NCI-H774 (cell line): ENCODE data around the gene APOBEC4.
A peak's percentile ranks its signal among the peaks of the same experiment; 100 is the strongest.

Experiments
- DNase-seq: peaks from one replicate; lab custom pipeline; 2025; lab: John Stamatoyannopoulos, UW

APOBEC4 gene

DNA sequence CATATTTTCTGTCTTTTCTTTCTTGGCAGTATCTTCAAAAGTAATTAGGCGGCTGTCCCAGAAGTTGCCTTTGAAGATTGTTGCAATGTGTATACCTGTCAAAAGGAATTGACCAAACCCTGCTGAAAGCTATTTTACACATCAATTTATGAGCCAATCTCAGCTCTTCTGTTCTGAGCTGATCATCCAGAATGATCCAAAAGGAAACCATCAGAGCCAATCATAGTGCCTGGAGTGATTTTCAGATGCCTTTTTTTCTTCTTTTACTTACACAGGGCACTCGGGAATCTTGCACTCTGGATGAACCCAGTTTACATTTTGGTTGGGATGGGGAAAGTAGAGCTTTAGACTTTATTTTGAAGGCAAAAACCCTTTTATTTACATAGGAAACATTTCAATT lies 21.8 kb upstream of the APOBEC4 start:
- no peak for DNase-seq

DNA sequence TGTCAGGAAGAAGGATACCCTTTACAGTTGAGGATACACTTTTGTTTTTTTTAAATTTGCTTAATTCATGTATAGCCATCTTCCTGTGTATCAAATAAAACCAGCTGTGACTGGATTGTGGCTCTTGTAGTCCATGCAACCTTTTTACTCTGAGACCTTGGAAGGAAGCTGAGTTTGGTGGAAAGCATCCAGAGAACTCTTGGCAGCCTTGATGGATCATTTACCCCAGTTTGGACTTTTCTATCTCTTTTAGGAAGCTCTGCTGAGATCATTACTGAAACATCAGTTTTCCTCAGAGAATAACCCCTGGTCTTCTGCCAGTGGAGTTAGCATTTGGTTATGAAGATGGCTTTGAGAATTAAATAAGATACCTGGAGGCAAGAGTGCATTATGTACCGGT lies 21.2 kb upstream of the APOBEC4 start:
- no peak for DNase-seq

DNA sequence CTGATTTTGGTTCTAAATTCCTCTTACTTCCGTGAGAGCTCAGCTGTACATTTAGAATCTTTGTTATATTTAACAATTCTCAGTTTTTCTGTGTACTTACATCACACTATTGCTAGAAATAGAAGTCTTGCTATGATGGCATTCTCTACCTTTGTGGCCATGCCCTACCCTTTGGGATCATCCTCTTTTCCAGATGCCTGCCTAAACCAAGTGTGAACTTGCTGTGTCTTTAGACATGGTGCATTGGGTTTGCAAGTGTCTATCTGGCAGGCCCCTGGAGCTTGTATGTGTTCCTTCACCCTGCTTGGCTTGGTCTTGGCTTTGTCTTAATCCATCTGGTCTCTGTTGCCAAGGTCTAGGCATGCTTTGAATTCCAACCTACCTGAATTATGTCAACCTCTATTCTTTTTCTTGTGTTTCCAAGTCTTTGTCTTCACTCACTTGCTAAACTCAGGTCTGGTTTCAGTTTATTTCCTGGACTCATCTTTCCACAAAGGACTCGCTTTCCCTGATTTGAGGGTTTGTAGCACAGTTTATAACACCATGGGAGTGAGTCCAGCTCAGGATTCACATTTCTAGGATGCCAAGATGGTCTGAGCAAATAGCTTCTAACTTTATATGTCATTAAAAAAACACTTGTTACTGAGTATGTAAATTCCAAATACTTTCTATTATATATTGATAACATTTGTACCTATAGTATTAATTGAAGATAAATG lies 20.6 kb upstream of the APOBEC4 start:
- DNase-seq: no peak

DNA sequence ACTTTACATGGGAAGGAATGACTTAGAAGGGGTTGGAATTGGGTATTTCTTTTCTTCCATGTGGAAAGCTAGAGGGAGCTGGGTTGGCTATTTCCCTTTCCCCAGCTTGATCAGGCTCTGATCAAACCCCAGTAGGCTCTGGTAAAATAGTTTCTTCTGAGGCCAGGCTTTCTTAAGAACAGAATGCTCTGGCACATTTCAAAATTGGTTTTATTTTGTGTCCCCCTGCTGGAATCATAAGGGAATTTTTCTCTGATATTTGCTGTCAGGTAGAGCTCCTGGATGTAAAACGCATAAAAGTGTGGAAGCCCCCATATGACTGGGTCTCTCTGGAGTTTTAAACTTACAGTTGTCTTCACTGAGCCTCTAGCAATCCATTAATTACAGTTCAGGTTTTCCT lies 17.1 kb upstream of the APOBEC4 start:
- DNase-seq: no peak

DNA sequence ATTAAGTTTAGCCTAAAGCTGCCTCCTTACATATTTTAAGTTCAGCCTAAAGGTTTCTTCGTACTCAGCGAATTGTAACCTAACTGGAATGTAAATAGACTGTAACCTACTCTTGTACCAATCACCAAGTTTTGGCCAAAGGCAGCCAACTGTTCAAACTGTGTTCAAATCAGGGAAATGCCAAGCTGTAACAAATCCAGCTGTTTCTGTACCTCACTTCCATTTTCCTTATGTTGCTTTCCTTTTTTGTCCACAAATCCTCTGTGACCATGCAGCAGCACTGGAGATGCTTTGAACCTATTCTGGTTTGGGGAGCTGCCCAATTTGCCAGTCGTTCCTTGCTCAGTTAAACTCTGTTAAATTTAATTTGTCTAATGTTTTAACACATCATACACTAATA lies 3.2 kb upstream of the APOBEC4 start:
- DNase-seq: no peak

DNA sequence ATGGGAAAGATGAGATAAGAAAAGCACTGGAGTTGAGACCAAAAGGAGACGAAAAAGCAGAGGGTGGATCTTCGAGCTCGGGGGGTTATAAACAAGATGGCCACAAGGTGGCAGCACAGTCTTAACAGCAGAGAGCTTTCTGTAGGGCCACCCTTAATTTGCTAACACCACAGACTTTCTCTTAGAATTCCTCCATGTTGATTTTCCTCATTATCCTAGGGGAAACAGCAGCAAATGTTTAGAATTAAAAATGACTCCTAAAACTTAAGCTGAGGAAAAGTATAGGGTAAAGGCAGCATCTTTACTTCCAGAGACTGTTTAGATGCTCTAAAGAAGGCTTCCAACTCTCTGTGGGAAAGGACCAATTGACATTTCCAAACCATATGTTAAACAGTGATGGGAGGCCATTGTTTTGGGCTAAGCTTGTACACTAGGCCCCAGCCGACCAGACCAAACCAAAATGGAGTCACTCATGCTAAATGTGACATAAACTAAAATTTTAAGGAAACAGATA lies 2.5 kb upstream of the APOBEC4 start:
- DNase-seq: peak; percentile 71

DNA sequence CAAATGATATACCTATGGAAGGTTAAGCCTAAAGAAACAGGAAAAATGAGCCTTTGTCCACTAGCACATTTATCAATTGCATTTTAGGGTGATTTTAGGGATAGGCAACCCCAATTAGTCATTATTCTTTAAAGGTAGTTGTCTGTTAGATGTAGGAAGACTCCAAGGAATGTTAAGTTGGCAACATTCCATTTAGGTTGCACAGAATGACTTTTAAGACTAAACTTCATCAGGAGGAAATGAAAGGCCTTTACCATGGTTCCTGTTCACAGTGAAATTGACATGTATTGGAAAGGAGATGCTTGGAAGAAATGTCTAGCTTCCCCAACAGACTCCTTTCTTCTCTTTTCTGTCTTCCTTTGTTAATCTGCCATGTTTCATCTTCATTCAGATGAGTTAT lies 1.6 kb upstream of the APOBEC4 start:
- DNase-seq: no peak

DNA sequence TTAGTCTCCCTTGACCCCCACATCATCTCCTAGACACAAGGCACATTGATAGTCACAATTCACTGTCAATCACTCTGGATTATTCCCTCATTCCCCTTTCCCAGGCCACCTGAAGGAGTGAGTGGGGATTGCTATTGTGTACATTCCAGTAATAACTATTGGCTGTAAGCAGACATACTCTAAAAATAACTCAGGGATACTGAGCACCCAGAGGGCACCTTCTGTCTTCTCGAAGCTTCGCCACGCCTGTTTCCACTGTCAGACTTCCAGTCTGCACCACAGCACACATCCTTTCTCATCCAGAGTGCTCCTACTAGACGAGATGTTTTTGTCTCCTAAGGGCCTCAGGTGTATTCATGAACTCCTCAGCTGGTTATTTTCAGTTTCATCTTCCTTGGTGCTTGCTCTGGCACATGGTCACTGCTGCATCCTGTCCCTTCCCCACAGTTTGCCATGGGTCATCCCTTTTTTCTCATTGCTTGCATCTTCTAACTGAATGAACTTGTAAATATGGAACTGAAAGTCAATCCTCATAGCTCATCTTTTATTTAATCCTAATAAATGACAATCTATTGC lies 848 bp upstream of the APOBEC4 start:
- DNase-seq: no peak

DNA sequence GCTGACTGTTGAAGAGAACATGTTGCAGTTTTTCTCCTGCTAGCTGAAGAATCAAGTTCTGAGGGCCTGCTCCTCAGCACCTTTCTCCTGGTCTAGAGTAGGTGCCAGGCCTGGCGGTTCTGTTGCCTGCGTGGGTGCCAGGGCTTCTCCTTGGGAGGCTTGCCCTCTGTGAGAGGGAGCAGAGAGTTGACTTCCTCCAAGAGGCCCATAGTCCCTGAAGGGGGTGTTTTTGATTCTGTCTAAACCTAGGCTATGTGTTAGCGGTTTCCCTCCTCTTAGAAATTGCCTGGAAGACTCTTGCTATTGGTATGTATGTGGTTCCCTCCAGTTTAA lies 312 bp upstream of the APOBEC4 start:
- DNase-seq: no peak

DNA sequence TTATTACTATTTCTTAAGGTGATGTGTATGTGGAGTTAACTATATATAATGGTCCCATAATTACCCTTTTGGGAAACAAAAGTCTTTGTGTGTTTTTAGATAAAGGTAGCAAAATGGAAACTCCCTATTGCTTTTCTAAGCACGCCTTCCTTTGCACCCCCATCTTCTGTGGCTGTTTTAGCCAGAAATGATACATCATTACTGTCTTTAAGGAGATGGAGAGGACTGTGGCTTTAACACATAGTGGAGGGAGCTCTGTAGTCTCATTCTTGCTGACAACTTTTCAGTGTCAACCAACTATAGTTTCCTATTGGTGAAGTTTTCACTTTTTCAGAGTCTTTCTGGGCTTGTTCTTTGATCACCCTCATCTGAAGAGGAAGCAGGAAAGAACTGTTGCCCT lies 1.0 kb downstream of the APOBEC4 start:
- DNase-seq: no peak

DNA sequence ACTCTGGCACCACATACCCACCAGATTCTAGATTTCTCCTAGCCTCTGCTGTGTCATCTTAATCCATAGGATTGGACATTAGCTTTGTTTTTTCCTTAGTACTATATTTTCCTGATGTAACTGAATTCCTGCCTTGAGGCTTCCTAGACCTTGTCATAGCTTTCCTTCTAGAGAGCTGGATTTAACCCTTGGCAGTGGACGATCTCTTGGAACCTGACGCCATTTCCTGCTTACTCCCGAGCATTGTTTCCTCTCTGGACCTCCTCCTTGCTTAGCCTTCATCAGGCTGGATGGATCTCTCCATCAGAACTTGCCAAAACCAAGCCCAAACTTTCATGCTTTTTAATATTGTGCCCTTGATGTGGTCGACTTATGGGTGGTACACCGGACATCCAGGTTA lies 1.5 kb downstream of the APOBEC4 start:
- DNase-seq: no peak

DNA sequence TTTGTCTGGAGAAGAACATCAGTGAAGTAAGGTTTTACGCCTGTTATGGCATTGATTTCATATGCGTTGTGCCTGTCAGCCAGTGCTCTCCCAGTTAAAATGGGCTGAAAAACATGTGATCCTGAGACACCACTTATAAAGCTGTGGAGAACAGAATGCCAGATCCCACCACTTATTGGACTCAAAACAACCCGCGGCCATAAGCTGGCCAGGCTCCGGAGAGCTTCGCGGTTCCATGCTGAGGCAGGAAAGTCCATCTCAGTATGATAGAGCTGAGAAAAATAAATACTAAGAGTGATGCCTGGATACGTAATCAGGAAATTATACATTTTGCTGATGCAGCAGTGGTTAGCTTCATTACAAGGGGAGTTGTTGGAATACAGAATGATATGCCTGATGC lies 5.1 kb downstream of the APOBEC4 start:
- no peak for DNase-seq

DNA sequence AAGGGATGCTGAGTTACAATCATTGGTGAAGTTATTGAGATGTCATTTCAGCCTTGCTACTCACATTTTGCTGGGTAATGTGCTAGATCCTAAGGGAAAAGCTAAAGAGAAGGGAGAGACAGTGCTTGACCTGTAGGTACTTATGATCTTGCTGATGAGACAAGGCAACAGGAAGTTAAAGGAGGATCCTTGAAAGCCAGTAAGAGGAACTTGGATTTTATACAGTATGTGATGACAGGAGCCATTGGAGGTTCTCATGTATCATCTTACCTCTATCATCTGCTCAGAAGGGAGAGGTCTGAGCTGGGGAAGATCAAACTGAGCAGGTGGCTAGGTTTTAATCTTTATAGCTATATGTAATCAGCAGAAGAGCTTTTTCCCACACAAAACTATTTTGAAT lies 6.3 kb downstream of the APOBEC4 start:
- DNase-seq: no peak

DNA sequence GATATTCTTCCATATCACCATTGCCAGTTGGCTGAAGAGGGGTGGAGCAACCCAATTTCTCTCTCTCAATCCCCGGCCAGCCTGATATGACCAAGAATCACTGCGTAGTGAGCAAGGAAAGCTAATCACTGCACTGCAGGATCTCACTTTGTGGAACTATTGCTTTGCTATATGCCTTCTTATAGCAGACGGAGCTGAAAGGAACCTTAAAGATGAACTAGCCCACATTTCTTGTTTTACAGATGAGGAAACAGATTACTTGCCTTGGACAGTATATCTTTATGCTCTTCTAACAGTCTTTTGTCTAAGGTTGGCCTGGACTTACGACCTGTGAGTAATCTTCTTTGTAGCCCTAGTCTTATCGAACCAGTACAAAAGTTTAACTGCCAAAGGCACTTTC lies 7.6 kb downstream of the APOBEC4 start:
- no peak for DNase-seq

DNA sequence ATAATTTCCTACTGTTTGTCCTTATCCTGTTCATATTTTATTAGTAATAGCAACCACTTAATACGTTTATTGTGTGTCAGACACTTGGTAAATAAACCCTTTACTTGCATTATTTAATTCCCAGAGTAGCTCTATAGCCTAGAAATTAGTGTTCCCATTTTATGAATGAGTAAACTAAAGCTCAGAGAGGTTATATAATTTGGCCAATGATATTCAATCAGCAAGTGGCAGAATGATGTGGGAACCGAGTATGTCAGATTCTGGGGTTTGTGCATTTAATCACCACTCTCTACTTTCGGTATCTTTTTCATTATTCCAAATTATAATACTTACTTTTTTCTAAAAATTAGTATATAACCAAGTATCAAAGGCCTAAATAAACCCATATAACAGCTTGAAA lies 10.9 kb downstream of the APOBEC4 start:
- DNase-seq: no peak

DNA sequence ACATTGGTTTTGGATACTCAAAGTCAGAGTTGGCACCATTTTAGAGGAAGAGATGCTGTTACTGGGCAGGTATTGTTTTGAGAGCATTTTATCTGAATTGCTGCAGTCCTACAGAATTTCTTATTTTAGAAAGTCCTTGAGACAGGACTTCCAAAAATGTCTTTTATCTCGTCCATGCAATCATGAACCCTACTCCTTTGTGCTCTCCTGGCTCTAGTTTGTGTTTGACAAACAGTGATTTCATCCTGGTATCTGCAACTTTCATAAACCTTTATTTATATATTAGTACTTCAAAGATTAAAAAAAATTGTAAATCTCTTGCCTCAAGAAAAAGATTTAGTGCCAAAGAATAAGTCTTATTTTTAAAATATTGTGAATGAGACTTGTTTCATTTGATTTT lies 12.9 kb downstream of the APOBEC4 start:
- no peak for DNase-seq

DNA sequence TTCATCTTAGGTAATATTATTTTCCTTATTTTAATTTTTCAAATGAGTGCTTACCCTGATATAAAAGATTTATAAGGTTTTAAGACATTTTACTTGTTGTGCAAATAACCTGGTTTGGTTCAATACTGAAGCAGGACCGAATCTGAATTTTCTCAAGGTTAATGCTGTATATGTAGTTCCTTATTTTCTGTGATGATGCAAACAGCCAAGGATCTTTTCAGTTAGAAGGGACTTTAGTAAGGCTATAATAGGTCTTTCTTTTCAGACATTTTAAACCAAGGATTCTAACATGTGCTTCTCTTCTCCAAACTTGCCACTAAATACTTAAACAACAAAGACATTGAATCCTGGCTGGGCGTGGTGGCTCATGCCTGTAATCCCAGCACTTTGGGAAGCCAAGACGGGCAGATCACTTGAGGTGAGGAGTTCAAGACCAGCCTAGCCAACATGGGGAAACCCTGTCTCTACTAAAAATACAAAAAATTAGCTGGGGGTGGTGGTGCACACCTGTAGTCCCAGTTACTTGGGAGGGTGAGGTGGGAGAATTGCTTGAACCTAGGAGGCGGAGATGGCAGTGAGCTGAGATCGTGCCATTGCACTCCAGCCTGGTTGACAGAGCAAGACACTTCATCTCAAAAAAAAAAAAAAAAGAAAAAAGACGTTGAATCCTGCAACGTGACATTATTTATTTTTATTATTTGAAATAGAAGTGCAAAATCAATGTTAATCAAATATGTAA lies 14.3 kb downstream of the APOBEC4 start:
- no peak for DNase-seq

DNA sequence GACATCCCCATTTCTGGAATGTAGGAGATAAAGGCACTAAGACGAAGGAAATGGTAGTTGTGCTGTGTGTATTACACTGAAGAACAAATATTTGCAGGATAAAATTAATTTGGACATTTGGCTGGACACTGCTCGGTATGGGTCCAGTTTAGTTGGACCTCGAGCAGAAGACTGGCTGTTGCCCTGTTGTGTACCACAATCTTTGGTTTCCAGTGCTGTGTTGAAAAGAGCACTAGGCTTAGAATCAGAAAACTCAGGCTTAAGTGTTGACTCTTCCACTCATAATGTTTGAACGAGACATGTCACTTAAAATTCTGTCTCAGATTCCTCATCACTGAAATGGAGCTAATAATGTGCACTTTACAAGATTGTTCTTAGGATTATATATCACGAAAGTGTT lies 16.3 kb downstream of the APOBEC4 start:
- no peak for DNase-seq

DNA sequence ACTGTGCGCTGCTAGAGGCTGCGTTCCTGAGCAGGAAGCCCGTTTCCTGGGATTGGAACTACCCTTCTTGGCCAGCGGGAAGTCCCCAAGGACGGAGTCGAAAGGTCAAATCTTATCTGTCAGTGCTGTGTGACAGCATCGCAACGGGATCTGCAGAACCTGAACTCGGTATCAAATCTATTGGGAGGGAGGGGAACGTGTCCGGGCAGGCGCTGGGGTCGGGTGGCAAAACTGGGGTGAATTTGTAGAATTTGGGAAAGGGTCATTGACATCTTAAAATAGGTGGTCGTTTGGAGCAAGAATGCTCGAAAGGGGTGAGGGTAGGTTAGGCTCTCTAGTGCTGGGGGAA lies 16.8 kb downstream of the APOBEC4 start:
- DNase-seq: no peak

DNA sequence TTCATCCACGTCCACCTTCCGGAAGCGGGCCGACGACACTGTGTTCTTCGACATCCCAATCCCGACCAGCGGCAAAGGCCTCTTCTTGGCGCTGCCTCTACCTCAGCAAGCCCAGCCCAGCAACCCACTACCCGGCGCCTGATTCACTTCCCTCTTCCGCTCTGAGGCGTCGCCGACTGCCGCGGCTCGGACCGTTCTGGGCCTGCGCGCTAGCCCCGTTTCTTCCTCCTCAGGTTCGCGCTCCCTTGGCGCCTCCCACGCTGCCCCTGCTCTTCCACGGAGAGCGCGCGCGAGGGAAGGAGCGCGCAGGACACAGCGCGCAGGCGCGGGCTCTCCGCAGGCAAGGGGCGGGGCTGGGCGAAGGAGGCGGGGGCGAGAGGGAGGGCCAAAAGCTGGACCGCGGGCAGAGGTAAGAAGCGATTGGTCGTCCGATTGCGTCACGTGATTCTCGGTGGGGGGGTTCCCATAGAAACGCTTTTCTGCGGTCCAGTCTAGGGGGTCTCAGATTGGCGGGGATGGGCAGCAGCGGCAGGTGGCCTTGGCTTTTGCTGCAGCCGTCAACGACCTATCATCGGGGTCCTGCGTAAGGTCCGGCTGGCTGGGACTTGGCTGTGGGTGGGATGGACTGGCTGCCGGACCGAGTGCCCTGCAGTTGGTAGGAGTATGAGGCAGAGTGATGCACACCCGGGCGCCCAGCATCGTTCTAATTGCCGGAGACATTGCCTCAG lies 17.3 kb downstream of the APOBEC4 start, which contains the start of gene ARPC5:
Gene ARPC5, minus strand, starts transcription at position 178 of the 728 bp plus-strand sequence. Its CDS starts 124 bp downstream, at position 54.
- peak; percentile 97 for DNase-seq

DNA sequence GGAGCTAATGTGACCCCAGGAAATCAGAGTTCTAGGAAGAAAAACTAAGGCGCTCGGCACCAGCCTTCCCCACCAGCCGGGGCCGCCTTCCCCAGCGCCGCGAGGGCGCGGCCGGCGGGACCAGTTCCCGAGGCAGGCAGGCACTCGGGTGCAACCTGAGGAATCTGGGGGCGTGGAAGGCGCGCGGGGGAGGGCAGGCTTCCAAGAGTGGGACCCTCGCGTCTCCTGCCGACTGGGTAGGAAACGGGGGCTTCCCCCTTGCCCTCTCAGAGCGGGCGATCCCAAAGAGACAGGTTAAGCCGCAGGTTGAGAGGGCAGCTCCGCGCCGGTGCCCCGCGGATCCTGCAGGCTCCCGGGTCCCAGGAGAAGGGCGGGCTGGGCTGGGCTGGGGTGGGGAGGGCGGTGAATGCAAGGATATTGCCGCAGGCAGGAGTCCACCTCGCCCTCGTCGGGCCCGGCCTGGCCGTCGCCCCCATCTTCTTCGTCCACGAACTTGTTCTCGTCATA lies 18.0 kb downstream of the APOBEC4 start:
- DNase-seq: peak; percentile 26

DNA sequence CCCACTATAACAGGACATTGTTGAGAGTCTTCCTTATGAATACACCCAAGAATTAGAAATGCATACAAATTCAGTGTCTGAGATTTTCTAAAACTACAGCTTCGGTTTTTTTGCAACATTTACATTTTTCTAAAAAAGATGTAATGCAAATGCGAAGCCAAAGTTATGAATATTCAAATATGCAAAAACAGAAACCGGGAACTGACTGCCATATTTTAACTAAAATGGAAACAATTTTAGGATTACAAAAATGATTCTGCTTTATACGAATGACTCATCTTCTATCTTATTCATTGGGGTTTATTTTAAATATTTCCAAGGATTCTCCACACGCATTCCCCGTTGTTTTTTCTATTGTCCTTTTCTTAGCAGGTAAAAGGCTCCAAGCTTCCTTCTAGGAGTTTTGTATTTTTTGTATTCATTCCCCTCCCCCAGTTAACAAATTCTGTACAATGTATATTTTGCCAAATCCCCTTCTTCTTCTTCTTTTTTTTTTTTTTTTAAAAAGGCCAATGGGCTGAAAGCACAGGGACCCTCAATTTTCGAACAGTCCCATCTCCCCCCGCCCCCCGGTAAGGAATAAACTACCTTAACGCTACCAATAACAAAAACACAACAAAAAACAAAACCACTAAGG lies 18.6 kb downstream of the APOBEC4 start:
- DNase-seq: no peak
